Activated gamma-delta T cell treated with anti-CD3 and anti-CD28 coated beads, Interleukin-2, amount 50 U/mL, for 16 hours (primary cell): Measurements from ENCODE around the gene ACSL3.

Experiments
- DNase-seq: peaks from one replicate; pipeline ENCODE4 v3.0.0-alpha.2; 2020; ENCODE audit warnings: low read depth

ACSL3 gene

DNA sequence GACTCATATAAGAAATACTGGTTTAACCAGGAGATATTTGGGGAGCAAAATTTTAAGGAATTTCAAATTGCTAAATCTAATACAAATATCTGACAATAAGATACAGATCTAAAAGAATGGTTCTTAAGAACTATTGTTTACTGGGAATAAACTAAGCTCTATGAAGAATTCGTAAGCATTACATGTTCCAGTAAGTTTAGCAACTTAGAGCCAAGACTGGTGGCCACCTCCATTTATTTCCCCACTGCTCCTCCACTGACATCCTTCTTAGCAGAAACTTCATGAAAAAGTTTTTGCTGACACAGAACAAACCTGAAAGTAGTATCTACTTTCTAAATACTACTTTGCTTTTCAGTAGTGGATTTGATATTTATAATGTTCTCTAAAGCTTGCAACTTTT lies 83.0 kb downstream of the ACSL3 start:
- DNase-seq = no peak

DNA sequence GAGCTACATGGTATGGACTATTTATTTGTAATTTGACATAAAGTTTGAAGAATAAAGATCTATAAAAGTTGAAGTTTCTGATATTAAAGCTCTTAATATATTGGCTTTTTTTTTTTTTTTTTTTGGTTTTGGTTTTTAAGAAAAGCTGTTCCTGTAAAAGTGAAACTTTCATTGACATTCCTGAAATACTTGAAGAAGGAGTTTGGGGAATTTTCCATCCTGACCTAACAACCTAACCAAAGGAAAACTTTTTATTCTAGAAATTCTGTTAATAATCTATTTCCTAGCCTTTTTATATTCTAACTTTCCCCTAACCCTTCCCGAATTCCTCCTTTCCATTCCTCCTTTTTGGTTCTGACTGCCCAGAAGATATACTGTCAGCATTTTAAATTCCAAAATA lies 83.7 kb downstream of the ACSL3 start:
- DNase-seq = no peak

- no peak for DNase-seq
Measured at GRCh38 chr2:222944971-222945740, 84.3 kb downstream of the ACSL3 start.

DNA sequence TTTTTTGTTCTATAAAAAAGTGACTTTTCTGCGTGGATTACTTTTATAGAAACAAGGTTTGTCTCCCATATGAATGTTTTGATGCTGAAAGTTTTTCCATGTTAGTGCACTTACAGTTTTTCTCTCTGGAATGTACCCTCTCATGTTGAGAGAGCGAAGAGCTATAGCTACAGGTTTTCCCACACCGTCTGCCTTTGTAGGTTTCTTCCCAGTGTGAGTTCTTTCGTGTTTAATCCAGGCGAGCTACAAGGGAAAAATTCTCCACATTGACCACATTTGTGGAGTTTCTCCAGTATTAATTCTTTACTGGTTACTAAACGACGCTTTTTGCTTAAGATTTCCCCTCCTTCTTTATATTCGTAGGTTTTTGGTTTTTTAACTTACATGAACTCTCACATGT lies 85.1 kb downstream of the ACSL3 start:
- DNase-seq = no peak

DNA sequence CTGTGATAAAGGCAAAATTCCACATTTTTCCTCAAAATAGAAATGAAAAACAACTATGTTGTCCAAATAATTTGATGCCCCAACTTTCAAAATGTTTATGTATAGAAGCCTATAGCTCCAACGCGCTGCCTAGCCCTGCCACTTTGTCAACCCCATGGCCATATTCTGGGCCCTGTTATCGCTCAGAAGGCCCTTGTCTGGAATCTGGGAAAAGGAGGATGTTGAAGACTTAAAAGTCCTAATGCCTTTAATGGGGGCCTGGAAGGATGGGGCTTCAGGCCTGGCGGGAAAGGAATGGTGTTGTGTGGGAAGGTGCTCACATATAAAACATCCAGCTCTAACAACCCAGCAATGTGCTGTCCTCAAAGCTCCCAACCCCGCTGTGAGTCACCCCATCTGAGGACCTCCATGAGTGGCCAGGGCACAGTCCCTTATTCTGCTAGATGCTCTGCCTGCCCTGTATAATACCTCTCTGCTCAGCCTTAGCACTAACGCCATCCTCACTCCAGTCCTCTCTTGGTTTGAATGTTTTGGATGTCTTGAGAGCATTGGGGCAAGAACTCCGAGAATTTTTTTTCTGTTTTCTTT lies 86.0 kb downstream of the ACSL3 start:
- no peak for DNase-seq

DNA sequence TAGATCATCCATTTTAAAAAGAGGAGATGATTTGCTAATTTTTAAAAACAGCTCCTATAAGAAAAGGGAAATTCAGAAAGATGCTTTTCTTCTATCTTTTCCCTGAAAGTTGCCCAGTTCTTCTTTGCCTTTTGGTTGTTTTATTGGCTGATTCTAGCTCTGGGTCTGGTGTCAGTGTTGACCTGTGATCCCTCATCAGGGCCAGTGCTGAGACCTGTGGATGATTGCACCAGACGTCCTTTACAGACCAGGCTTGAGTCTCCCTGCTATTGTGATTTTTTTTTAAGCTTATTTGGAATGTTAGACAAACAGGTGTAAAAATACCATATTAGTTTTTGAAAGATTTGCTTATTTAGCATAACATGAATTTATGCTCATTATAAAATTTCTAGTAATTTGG lies 88.2 kb downstream of the ACSL3 start:
- no peak for DNase-seq

GRCh38 chr2:222949690-222950323 lies 89.0 kb downstream of the ACSL3 start:
- DNase-seq = no peak

- no peak for DNase-seq
Measured at GRCh38 chr2:222950638-222951285, 89.9 kb downstream of the ACSL3 start.

DNA sequence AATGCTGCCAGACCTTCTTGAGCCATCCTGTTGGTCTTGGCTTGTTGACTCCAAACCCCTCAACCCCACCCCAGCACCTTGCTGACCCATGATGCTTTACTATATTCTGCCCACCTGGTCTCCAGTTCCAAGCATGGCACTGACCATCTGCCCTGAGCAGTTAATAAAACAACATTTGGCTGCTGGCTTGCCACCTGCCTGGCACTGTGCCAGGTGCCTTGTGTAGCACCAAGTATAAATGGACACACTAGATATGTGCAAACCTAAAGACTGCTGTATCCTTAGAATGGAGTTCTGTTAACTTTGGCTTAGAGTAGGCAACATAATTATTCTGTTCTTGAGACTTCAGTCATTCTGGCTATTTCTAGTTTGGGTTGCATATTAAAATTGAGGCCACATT lies 91.4 kb downstream of the ACSL3 start:
- DNase-seq = no peak

- no peak for DNase-seq
Measured at GRCh38 chr2:222955008-222955407, 94.2 kb downstream of the ACSL3 start.

DNA sequence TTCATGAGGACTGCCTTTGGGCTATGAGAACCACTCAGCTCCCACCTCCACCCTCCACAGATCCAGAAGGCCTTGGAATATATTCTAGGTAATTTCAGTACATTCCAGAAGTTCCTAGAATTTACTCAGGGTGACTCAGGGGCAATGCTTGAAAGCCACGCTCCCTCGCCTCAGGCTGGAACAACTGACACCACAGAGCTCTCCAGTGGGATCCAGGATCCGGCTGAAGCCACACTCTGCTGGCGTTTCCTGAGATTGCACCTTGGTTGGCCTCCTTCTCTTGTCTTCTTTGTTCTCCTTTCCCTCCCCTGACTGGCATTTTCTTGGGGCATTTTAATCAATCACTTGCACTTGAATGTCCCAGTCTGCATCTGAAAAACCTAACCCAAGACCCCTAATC lies 98.5 kb downstream of the ACSL3 start:
- no peak for DNase-seq

- no peak for DNase-seq
Measured at GRCh38 chr2:222960126-222960525, 99.3 kb downstream of the ACSL3 start.

DNA sequence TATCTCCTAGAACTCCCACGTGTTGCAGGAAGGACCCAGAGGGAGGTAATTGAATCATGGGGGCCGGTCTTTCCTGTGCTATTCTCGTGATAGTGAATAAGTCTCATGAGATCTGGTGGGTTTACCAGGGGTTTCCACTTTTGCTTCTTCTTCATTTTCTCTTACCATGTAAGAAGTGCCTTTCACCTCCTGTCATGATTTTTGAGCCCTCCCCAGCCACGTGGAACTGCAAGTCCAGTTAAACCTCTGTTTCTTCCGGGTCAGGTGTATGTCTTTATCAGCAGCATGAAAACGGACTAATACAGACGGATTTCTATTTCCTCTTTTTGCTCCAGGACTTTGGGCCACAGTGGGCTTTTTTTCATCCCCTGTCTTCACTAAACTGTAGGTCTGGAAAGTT lies 102.8 kb downstream of the ACSL3 start:
- no peak for DNase-seq

GRCh38 chr2:222964376-222965031 lies 103.7 kb downstream of the ACSL3 start:
- DNase-seq = no peak

DNA sequence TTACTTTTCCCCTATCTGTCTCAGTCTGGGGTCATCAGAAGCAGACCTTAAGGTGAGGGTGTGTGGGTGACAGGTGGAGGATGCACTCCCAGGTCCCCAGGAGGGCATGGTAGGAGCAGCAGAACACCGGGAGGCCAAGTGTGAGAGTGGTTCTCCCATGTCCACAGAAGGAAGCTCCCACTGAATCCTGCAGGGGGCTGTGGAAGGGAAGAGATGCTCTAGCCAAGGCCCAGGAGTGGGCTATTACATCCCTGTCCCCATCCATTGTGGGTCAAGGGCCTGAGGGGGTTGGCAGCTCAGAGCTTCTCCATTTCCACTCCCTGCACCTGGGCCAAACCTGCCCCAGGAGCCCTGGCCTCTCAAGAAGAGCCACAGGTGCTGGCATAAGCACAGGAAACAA lies 104.7 kb downstream of the ACSL3 start:
- no peak for DNase-seq

DNA sequence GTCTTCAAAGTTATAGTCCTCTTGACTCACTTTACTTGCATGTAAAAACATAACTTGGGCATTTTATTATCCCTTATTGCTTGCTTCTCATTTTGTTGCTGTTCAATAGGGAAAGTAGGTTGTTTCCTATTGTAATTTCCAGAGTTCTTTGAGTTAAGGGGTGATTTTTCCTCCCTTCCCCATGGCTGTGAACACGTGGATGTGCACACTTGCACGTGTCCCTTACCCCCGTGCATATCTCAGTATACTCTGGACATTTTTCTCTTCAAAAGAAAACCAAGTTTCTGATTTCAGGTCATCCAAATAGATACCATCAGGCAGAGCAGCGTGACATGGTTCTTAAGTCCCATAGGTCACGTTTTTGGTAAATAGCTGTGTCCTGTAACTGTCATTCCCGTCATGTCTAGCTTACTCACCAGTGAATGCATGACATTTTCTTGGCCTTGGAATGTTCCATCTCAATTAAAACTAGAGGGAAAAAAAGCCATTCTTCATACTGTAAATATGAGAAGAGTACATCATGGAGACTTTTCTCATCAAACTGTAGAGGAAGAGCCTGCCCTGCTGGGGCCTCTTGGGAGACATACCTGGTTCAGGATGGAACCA lies 107.8 kb downstream of the ACSL3 start:
- DNase-seq = no peak

DNA sequence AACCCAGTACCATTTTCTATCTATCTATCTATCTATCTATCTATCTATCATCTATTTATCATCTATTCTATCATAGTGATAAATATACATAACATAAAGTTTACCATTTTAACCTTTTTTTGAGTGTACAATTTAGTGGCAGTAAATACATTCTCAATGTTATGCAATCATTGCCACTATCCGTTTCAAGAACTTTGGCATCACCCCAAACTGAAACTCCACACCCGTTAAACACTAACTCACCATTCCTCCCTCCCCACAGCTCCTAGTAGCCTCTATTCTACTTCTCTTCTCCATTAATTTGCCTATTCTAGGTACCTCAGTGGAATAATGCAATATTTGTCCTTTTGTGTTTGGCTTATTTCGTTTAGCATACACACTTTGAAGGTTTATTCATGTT lies 108.7 kb downstream of the ACSL3 start:
- DNase-seq = no peak

DNA sequence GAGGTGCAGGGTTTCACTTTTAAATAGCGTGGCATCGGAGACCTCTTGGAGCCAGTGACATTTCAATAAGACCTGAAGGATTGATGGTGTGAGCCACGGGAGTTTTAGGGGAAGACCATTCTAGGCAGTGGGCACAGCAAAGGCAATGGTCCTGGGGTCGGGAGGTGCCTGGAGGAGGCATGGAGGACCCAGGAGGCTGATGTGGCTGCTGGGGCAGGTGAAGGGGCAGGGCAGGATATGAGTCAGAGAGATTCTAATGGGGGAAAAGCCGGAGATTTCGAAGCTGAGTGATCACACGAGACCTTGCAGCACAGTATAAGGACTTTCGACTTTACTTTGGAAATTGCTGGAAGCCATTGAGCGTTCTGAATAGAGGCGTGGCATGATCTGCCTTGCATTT lies 111.6 kb downstream of the ACSL3 start:
- no peak for DNase-seq

DNA sequence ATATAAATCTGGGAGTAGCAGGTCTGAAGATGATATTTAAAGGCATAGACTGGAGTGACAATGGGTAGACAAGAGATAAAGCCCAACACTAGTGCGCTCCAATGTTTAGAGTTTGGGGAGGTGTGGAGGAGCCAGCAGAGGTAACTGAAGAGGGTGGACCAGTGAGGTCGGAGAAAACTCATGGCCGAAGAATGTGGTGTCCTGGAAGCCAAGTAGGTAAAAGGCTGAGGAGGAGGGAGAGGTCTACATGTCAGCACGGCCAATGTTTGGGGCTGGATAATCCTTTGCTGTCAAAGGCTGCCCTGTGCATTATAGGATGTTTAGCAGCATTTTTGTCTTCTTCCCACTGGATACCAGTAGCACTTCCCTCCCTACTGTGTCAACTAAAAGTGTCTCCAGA lies 112.4 kb downstream of the ACSL3 start:
- DNase-seq = no peak

- DNase-seq = no peak
Measured at GRCh38 chr2:222973733-222974132, 112.9 kb downstream of the ACSL3 start.

- DNase-seq = no peak
Measured at GRCh38 chr2:222976521-222977061, 115.8 kb downstream of the ACSL3 start.

DNA sequence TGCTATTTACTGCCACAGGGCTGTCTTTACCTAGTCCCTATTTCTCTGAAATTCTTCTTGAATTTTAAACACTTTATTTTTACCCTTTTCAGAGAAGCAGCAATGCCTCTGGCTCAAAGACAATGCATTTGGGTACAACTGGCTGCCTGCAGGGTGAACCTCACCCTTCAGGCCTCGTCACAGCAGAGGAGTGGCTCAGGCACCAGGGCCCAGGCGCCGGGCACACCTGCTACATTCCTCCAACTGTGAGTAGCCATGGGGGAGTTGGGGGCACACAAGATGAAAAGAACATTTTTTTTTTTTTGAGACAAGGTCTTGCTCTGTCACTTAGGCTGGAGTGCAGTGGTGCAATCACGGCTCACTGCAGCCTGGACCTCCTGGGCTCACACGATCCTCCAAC lies 116.3 kb downstream of the ACSL3 start:
- DNase-seq = no peak
